A549 (cell line): ENCODE results near the gene DCUN1D1.

Experiments
- CTCF ChIP-seq: fragments of >200 bp; sonication (Bioruptor Twin); formaldehyde crosslinking; IDR thresholded peaks from 3 replicates; pipeline ENCODE4 v1.5.1; 2016
- MAFK ChIP-seq: fragments of 450-650 bp; IDR thresholded peaks from 2 replicates; pipeline ENCODE4 v1.6.1; 2014; ENCODE audit not compliant: partially characterized antibody
- PBX3 ChIP-seq: IDR thresholded peaks from 2 replicates; pipeline ENCODE4 v1.6.1; 2012
- POLR2A ChIP-seq: IDR thresholded peaks from 2 replicates; pipeline ENCODE4 v1.6.1; 2012; ENCODE audit warnings: mild to moderate bottlenecking, low read length
- USF2 ChIP-seq: fragments of 450-650 bp; IDR thresholded peaks from 2 replicates; pipeline ENCODE4 v1.6.1; 2014; ENCODE audit warnings: antibody characterized with exemption
- ZSCAN20 ChIP-seq: fragments of 250-450 bp; sonication (Bioruptor Pico); IDR thresholded peaks from 2 replicates; pipeline ENCODE4 v1.8.0; 2022; ENCODE audit warnings: mild to moderate bottlenecking, moderate library complexity

GRCh38 chr3:182969853-182970252 is 10.5 kb downstream of the DCUN1D1 start:
- TF ChIP-seq USF2 (no peak), CTCF (no peak), ZSCAN20 (CRISPR knock-in tag) (no peak), POLR2A (no peak), PBX3 (no peak), MAFK (no peak)
